Subcutaneous adipose tissue (tissue), 4 donors: ENCODE measurements around the gene KIRREL3. TPM values are rescaled to one million over a fixed set of nuclear protein-coding genes. Genes with fewer than 3 reads are reported as not detected.

ENCODE experiments used
- total RNA-seq, 4 donors: library from RNA; depleted of rRNA; stranded (reverse); fragments of >200 nt; gene quantifications; one replicate each; pipeline ENCODE4 v1.1.0, GENCODE V29; 2016
- TF ChIP-seq, protein P1 (sequence below): fragments of 450-650 bp; IDR thresholded peaks from one replicate; pipeline ENCODE4 v1.5.1; 2016; ENCODE audit warnings: low read depth, mild to moderate bottlenecking, control low read depth, antibody characterized with exemption, moderate library complexity

Gene KIRREL3
- total RNA-seq, 4 donors from 2014 or later: not detected

DNA sequence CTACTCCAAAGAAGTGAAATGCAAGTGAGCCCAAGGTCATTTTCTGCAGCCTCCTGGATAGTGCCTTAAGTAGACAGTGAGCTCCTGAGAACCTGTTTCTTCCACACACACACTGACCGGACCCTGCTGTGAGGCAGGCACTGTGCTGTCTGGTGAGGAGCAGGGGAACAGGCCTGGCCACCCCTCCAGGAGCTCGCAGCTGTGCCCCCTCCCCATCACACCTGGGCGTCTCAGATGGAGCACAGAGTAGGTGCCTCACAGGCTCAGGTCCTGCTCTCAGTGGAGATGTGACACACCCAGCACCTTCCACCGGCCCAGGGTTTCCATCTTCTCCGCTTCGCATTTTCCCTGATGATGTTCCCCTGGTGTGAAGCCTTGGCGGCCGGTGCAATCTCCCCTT is 470.2 kb downstream of the KIRREL3 start:
- TF ChIP-seq, protein P1, sequence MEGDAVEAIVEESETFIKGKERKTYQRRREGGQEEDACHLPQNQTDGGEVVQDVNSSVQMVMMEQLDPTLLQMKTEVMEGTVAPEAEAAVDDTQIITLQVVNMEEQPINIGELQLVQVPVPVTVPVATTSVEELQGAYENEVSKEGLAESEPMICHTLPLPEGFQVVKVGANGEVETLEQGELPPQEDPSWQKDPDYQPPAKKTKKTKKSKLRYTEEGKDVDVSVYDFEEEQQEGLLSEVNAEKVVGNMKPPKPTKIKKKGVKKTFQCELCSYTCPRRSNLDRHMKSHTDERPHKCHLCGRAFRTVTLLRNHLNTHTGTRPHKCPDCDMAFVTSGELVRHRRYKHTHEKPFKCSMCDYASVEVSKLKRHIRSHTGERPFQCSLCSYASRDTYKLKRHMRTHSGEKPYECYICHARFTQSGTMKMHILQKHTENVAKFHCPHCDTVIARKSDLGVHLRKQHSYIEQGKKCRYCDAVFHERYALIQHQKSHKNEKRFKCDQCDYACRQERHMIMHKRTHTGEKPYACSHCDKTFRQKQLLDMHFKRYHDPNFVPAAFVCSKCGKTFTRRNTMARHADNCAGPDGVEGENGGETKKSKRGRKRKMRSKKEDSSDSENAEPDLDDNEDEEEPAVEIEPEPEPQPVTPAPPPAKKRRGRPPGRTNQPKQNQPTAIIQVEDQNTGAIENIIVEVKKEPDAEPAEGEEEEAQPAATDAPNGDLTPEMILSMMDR: no peak

GRCh38 chr11:126529037-126529436 is 471.5 kb downstream of the KIRREL3 start:
- TF ChIP-seq, protein P1: no peak

DNA sequence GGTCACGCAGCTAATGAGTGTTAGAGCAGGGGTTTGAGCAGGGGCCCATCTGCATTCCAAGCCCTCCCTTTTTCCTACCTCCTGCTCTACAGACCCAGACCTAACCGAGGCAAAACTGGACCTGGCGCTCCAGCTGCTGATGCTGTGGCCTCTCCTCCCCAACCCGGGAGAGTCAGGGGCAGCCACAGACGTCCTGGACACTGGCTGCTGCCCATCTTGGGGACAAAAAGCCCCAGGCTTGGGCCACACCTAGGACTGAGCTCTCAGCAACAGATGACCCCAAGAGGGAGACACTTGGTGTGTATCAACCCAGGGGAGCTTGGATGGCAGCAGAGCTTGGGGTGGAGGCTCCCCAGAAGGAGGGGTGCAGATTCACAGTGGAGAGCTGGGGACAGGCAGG is 472.5 kb downstream of the KIRREL3 start:
- TF ChIP-seq, protein P1: no peak

GRCh38 chr11:126527651-126528050 is 472.9 kb downstream of the KIRREL3 start:
- TF ChIP-seq, protein P1: no peak

GRCh38 chr11:126526471-126526870 is 474.1 kb downstream of the KIRREL3 start:
- TF ChIP-seq, protein P1: no peak

- TF ChIP-seq, protein P1: no peak
These were observed 474.9 kb downstream of the KIRREL3 start for GRCh38 chr11:126525702-126526101.

GRCh38 chr11:126525216-126525615 is 475.4 kb downstream of the KIRREL3 start:
- TF ChIP-seq, protein P1: no peak
